Astrocyte of the spinal cord (primary cell): ENCODE results near the gene STK39.

Experiments used
- DNase-seq: peaks from one replicate; pipeline ENCODE4 v3.0.0; 2011; ENCODE audit warnings: low read depth, low spot score
- H3K4me3 ChIP-seq: 2 replicates; pipeline ENCODE4 v1.5.1; 2011; ENCODE audit warnings: low read depth, mild to moderate bottlenecking, low read length, moderate library complexity
- in situ Hi-C: cut with HindIII; loops from 2 replicates; pipeline ENCODE4 v1.10.0; 2017; ENCODE audit warnings: low sequenced_read_pairs
- TF ChIP-seq, protein P1 (sequence below): IDR thresholded peaks from 2 replicates; pipeline ENCODE4 v1.5.1; 2012; ENCODE audit warnings: low read depth, mild to moderate bottlenecking, low read length, inconsistent platforms

The STK39 gene

DNA sequence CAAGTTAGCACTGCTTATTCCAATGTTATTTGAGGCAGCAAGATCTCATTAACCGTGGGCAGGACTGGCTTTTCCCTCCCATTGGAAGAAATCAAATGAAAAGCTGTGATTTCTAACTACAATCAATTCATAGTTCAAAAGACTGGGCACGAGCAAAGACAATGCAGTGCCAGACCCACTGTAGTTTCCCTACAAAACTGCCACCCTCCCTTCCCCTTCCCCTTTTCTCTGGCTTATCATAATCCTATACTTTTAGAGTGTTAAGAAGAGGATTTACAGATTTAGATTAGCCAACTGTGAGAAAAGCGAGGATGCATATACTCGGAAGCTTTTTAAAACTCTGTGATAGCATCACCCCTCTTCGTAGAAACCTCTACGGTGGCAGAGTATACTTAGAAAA is 260.4 kb downstream of the STK39 start:
- TF ChIP-seq, protein P1, sequence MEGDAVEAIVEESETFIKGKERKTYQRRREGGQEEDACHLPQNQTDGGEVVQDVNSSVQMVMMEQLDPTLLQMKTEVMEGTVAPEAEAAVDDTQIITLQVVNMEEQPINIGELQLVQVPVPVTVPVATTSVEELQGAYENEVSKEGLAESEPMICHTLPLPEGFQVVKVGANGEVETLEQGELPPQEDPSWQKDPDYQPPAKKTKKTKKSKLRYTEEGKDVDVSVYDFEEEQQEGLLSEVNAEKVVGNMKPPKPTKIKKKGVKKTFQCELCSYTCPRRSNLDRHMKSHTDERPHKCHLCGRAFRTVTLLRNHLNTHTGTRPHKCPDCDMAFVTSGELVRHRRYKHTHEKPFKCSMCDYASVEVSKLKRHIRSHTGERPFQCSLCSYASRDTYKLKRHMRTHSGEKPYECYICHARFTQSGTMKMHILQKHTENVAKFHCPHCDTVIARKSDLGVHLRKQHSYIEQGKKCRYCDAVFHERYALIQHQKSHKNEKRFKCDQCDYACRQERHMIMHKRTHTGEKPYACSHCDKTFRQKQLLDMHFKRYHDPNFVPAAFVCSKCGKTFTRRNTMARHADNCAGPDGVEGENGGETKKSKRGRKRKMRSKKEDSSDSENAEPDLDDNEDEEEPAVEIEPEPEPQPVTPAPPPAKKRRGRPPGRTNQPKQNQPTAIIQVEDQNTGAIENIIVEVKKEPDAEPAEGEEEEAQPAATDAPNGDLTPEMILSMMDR = no peak
- in situ Hi-C loops = no loop called here
- no peak for DNase-seq

DNA sequence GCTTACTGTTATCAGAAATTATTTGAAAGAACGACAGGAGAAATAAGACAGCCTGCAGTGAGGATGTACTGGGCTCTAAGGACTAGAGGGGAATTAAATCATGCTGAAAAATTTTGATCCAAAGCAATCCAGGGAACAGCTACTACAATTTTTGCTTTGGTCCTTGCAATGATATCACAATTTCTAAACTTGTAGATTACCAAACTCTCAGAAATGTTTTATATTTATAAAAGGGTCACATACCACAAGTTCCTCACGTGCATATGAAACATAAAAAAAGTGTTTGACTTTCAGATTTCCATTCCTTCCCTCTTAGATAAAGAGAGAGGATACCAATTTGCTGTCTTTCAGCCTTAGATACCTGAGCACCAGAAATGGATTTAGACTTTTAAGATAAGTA is 261.2 kb downstream of the STK39 start:
- DNase-seq = peak; percentile 3

More for the DNA sequence above, 260.4 kb downstream of the STK39 start:
- no peak overlapping the region for H3K4me3 ChIP-seq

DNA sequence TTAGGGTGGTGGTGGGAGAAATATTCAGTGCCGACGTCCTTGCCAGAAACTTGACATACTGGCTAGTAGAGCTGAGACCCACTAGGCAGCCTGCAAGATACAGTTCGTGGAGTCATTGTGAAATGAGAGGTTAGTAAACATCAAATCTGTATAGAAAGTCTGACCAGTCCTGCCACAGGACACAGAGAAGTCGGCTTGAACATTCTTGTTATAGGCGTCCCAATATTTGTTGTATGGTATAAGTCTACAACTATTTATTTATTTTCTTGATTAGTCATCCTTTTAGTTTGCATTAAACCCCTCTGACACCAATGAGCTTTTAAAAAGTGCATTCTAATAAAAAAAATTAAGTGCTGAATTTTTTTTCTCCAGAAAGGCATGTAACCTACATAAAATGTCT is 265.4 kb downstream of the STK39 start:
- in situ Hi-C loops = no loop called here
- H3K4me3 ChIP-seq = no peak overlapping the region
- DNase-seq = no peak
- TF ChIP-seq, protein P1 = no peak

More for the DNA sequence above, 261.2 kb downstream of the STK39 start:
- TF ChIP-seq, protein P1 = no peak
- in situ Hi-C loops = no loop called here
- H3K4me3 ChIP-seq = no peak overlapping the region

DNA sequence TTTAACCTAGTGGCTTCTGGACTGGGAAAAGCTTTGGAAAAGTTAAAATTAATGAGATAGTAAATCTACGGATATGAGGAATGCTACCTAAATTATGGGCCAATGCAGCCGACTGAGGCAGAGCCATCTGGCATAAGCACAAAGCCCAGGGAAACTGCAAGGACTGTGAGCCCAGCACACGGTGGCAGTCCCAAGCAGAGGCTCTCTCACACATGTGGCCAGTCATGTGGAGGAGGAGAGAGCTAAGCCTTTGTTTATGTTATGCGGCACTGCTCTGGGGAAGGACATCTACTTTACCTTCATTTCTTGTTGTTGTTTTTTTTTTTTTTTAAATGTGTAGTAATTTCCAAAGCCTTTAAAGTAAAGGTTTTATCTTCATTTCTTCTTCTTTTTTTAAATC is 267.0 kb downstream of the STK39 start:
- in situ Hi-C loops = no loop called here
- no peak for DNase-seq
- H3K4me3 ChIP-seq = no peak overlapping the region
- TF ChIP-seq, protein P1 = no peak

DNA sequence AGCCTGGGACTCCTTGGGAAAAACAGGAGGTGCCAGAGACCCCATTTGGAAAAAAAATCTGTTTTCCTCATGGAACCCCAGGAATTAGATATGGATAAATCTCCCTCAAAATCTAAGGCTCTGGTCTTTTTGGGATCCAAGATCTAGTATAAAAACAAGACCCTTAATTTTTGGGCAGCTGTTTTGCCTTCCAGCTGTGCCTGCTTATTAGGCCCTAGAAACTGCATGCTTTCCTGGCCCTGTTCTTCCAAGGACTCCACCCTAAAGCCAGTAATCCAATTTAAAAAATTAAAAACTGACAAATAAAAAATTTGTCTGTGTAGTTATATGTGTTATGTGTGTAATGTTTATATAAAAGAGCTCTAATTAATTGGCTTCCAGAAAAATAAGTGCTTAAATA is 274.6 kb downstream of the STK39 start:
- H3K4me3 ChIP-seq = no peak overlapping the region
- TF ChIP-seq, protein P1 = no peak
- in situ Hi-C loops = no loop called here
- no peak for DNase-seq

DNA sequence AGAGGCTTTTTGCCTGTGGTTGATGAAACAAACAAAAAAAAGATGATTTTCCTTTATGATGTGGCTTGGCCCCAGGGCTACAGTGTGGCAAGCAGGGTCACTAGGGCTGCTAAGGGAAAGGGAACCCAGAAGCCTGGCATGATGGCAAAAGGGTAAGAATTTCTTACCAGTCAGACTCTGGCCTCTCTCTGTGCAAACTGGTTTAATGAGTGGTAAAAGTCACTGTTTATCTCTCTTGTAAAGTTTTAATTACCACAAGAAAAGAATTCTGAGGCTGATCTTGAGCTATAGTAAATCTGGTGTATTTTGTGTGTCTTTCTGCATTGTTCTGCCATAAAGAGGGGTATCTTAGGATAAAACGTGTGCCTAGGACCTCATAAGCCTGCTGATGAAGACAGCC is 275.4 kb downstream of the STK39 start:
- in situ Hi-C loops = no loop called here
- no peak for DNase-seq
- TF ChIP-seq, protein P1 = no peak
- H3K4me3 ChIP-seq = no peak overlapping the region
